WTC11 (cell line): ENCODE results near the gene ZFP36L2. TPM values are rescaled to one million over a fixed set of nuclear protein-coding genes. Genes with fewer than 3 reads are reported as not detected.

Experiments used
- ATAC-seq: fragments of 200-7000 bp; cut with Tn5 transposase; 2 replicates; pipeline ENCODE4 v1.10.0; 2021; ENCODE audit warnings: mild to moderate bottlenecking, moderate library complexity
- CTCF ChIA-PET: fragments of 300-600 bp; sonication (Branson Sonifier 250); formaldehyde crosslinking; loops from one replicate; lab custom pipeline; 2021; ENCODE audit warnings: antibody characterized with exemption; lab: Charles Lee
- POLR2A ChIA-PET: fragments of 350-600 bp; sonication (Branson Sonifier 250); formaldehyde crosslinking; loops from one replicate; lab custom pipeline; 2021; ENCODE audit warnings: antibody characterized with exemption; lab: Charles Lee
- DNase-seq: peaks from one replicate; pipeline ENCODE4 v3.0.0; 2021; ENCODE audit warnings: low spot score
- H3K27ac Mint-ChIP-seq: 2 replicates; pipeline ENCODE4 v1.8.0; 2021; ENCODE audit warnings: mixed read lengths
- H3K27me3 Mint-ChIP-seq: 2 replicates; pipeline ENCODE4 v1.8.0; 2021; ENCODE audit warnings: low read depth, mild to moderate bottlenecking, moderate library complexity, mixed read lengths
- H3K36me3 Mint-ChIP-seq: 2 replicates; pipeline ENCODE4 v1.8.0; 2021; ENCODE audit warnings: mixed read lengths
- H3K4me1 Mint-ChIP-seq: 2 replicates; pipeline ENCODE4 v1.8.0; 2022; ENCODE audit warnings: mixed read lengths
- H3K4me3 Mint-ChIP-seq: 2 replicates; pipeline ENCODE4 v1.8.0; 2021; ENCODE audit warnings: mild to moderate bottlenecking, moderate library complexity, mixed read lengths
- H3K9me3 Mint-ChIP-seq: 2 replicates; pipeline ENCODE4 v1.8.0; 2021; ENCODE audit warnings: mixed read lengths
- CBFB ChIP-seq: sonication (generic); formaldehyde crosslinking; IDR thresholded peaks from 2 replicates; pipeline ENCODE4 v1.8.1; 2022; ENCODE audit warnings: mild to moderate bottlenecking, low read depth, missing genetic modification reagents
- ELF4 ChIP-seq: sonication (generic); formaldehyde crosslinking; IDR thresholded peaks from 2 replicates; pipeline ENCODE4 v1.8.1; 2022; ENCODE audit warnings: low read depth, mild to moderate bottlenecking, moderate library complexity, missing genetic modification reagents
- FOXJ3 ChIP-seq: sonication (generic); formaldehyde crosslinking; IDR thresholded peaks from 2 replicates; pipeline ENCODE4 v1.9.0; 2021; ENCODE audit warnings: missing genetic modification reagents, mild to moderate bottlenecking, borderline replicate concordance
- GABPB1 ChIP-seq: sonication (generic); formaldehyde crosslinking; IDR thresholded peaks from 2 replicates; pipeline ENCODE4 v1.8.1; 2023; ENCODE audit warnings: mild to moderate bottlenecking, missing genetic modification reagents
- HMGA2 ChIP-seq: fragments of 250-450 bp; sonication (Bioruptor Pico); IDR thresholded peaks from 2 replicates; pipeline ENCODE4 v1.4.0; 2021; ENCODE audit warnings: mild to moderate bottlenecking, moderate library complexity
- IRF2 ChIP-seq: sonication (generic); formaldehyde crosslinking; IDR thresholded peaks from 2 replicates; pipeline ENCODE4 v1.8.0; 2022; ENCODE audit warnings: low read depth, missing genetic modification reagents, borderline replicate concordance
- KAT7 ChIP-seq: sonication (generic); formaldehyde crosslinking; IDR thresholded peaks from 2 replicates; pipeline ENCODE4 v1.8.1; 2023; ENCODE audit warnings: missing genetic modification reagents, mild to moderate bottlenecking, borderline replicate concordance
- MYBL2 ChIP-seq: sonication (generic); formaldehyde crosslinking; IDR thresholded peaks from 2 replicates; pipeline ENCODE4 v1.8.1; 2023; ENCODE audit warnings: mild to moderate bottlenecking, moderate library complexity, missing genetic modification reagents
- RORB ChIP-seq: fragments of 250-450 bp; sonication (Bioruptor Pico); IDR thresholded peaks from 2 replicates; pipeline ENCODE4 v1.9.0; 2021; ENCODE audit warnings: mild to moderate bottlenecking
- SP1 ChIP-seq: sonication (generic); formaldehyde crosslinking; conservative IDR thresholded peaks from 2 replicates; pipeline ENCODE4 v1.8.1; 2022; ENCODE audit warnings: missing genetic modification reagents
- TEAD4 ChIP-seq: sonication (generic); formaldehyde crosslinking; IDR thresholded peaks from 2 replicates; pipeline ENCODE4 v1.8.0; 2022; ENCODE audit warnings: mild to moderate bottlenecking, missing genetic modification reagents
- ZBTB21 ChIP-seq: sonication (generic); formaldehyde crosslinking; IDR thresholded peaks from 2 replicates; pipeline ENCODE4 v1.8.1; 2023; ENCODE audit warnings: mild to moderate bottlenecking, missing genetic modification reagents, borderline replicate concordance
- ZNF121 ChIP-seq: sonication (generic); formaldehyde crosslinking; IDR thresholded peaks from 2 replicates; pipeline ENCODE4 v1.8.0; 2023; ENCODE audit warnings: missing genetic modification reagents
- ZNF263 ChIP-seq: sonication (generic); formaldehyde crosslinking; IDR thresholded peaks from 2 replicates; pipeline ENCODE4 v1.8.1; 2022; ENCODE audit warnings: low read depth, mild to moderate bottlenecking, moderate library complexity, missing genetic modification reagents
- total RNA-seq: library from RNA; stranded (reverse); gene quantifications from 3 replicates; pipeline ENCODE4 v1.2.3, GENCODE V29; 2021
- TF ChIP-seq, protein P1 (sequence below): sonication (generic); formaldehyde crosslinking; IDR thresholded peaks from 2 replicates; pipeline ENCODE4 v1.8.0; 2022; ENCODE audit warnings: mild to moderate bottlenecking, missing genetic modification reagents
- TF ChIP-seq, protein P2 (sequence below): sonication (generic); formaldehyde crosslinking; conservative IDR thresholded peaks from 2 replicates; pipeline ENCODE4 v1.8.1; 2023; ENCODE audit warnings: mild to moderate bottlenecking, low read depth, missing genetic modification reagents, moderate library complexity
- TF ChIP-seq, protein P3 (sequence below): sonication (generic); formaldehyde crosslinking; IDR thresholded peaks from 2 replicates; pipeline ENCODE4 v1.8.1; 2022; ENCODE audit warnings: low read depth, missing genetic modification reagents, borderline replicate concordance
- TF ChIP-seq, protein P4 (sequence below): sonication (generic); formaldehyde crosslinking; IDR thresholded peaks from 2 replicates; pipeline ENCODE4 v1.8.1; 2022; ENCODE audit warnings: low read depth, mild to moderate bottlenecking, moderate library complexity, missing genetic modification reagents, borderline replicate concordance
- TF ChIP-seq, protein P5 (sequence below): fragments of 250-450 bp; sonication (Bioruptor Pico); IDR thresholded peaks from 2 replicates; pipeline ENCODE4 v1.9.0; 2021; ENCODE audit warnings: mild to moderate bottlenecking
- TF ChIP-seq, protein P6 (sequence below): sonication (generic); formaldehyde crosslinking; IDR thresholded peaks from 2 replicates; pipeline ENCODE4 v1.8.0; 2023; ENCODE audit warnings: missing genetic modification reagents

Gene ZFP36L2
- total RNA-seq, 1 experiment from 2014 or later, result 50.4 TPM

DNA sequence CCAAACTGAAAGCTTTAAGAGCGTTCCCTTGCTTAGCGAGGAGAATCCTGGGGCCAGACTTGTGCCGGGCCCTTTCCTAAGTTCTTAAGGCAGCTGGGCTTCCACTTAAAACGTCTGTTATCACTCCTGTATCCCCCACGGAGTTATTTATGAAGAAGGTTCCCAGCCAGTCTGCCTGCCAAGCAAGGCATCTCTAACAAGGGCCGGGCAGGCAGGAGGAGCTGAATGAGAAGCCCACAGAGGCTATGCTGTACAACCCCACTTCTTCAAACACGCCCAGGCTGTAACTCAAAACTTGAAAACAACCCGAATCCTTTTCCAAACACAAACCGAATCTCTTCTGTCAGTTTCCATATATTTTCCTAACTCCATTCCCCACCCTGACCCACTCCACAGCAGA lies 39.0 kb upstream of the ZFP36L2 start:
- Mint-ChIP-seq H3K4me1 (peaks cover 28% of the 10 kb centered on the region), H3K27me3 (no peaks in the 10 kb centered on the region), H3K4me3 (no peak overlapping the region), H3K36me3 (no peaks in the 10 kb centered on the region), H3K27ac (no peak overlapping the region), H3K9me3 (no peaks in the 10 kb centered on the region)
- ChIA-PET POLR2A (no interaction called here), CTCF (interaction anchor here (1.1 kb wide), 1 partner anchor 139 kb away, joined by 3 read pairs; no protein-coding TSS in a partner anchor)
- ATAC-seq (no peak), DNase-seq (no peak)
- TF ChIP-seq MYBL2 (CRISPR knock-in tag) (no peak), ZNF121 (CRISPR knock-in tag) (no peak), RORB (CRISPR knock-in tag) (no peak), ELF4 (CRISPR knock-in tag) (no peak), ZNF263 (CRISPR knock-in tag) (no peak), HMGA2 (no peak), GABPB1 (no peak), ZBTB21 (CRISPR knock-in tag) (no peak), SP1 (CRISPR knock-in tag) (no peak)
- TF ChIP-seq, protein P1, sequence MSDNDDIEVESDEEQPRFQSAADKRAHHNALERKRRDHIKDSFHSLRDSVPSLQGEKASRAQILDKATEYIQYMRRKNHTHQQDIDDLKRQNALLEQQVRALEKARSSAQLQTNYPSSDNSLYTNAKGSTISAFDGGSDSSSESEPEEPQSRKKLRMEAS (CRISPR knock-in tag), result no peak
- TF ChIP-seq, protein P2, sequence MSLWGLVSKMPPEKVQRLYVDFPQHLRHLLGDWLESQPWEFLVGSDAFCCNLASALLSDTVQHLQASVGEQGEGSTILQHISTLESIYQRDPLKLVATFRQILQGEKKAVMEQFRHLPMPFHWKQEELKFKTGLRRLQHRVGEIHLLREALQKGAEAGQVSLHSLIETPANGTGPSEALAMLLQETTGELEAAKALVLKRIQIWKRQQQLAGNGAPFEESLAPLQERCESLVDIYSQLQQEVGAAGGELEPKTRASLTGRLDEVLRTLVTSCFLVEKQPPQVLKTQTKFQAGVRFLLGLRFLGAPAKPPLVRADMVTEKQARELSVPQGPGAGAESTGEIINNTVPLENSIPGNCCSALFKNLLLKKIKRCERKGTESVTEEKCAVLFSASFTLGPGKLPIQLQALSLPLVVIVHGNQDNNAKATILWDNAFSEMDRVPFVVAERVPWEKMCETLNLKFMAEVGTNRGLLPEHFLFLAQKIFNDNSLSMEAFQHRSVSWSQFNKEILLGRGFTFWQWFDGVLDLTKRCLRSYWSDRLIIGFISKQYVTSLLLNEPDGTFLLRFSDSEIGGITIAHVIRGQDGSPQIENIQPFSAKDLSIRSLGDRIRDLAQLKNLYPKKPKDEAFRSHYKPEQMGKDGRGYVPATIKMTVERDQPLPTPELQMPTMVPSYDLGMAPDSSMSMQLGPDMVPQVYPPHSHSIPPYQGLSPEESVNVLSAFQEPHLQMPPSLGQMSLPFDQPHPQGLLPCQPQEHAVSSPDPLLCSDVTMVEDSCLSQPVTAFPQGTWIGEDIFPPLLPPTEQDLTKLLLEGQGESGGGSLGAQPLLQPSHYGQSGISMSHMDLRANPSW (CRISPR knock-in tag), result no peak
- TF ChIP-seq, protein P3, sequence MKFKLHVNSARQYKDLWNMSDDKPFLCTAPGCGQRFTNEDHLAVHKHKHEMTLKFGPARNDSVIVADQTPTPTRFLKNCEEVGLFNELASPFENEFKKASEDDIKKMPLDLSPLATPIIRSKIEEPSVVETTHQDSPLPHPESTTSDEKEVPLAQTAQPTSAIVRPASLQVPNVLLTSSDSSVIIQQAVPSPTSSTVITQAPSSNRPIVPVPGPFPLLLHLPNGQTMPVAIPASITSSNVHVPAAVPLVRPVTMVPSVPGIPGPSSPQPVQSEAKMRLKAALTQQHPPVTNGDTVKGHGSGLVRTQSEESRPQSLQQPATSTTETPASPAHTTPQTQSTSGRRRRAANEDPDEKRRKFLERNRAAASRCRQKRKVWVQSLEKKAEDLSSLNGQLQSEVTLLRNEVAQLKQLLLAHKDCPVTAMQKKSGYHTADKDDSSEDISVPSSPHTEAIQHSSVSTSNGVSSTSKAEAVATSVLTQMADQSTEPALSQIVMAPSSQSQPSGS (CRISPR knock-in tag), result no peak

DNA sequence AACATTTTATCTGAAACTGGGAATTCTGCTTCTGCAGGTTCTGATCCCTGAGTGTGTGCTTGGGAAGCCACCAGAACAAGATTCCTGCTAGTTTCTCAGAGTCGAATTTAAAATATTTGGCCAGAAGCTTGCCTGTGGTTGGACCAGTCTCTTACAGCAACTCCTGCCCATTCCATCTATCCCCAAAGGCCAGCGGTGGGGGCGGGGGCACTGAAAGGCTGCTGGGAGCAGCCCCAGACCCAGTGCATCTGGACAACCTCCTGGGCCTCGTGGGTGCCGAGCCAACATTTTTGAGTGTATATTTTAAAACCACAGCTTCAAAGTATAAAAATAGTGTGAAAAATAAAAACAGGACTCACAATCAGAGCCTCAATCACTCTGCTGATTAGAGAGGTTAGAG lies 38.6 kb upstream of the ZFP36L2 start:
- TF ChIP-seq IRF2 (CRISPR knock-in tag) (no peak), TEAD4 (CRISPR knock-in tag) (no peak), FOXJ3 (no peak), KAT7 (no peak), GABPB1 (no peak), CBFB (CRISPR knock-in tag) (no peak)
- TF ChIP-seq, protein P2 (CRISPR knock-in tag), result no peak
- TF ChIP-seq, protein P4, sequence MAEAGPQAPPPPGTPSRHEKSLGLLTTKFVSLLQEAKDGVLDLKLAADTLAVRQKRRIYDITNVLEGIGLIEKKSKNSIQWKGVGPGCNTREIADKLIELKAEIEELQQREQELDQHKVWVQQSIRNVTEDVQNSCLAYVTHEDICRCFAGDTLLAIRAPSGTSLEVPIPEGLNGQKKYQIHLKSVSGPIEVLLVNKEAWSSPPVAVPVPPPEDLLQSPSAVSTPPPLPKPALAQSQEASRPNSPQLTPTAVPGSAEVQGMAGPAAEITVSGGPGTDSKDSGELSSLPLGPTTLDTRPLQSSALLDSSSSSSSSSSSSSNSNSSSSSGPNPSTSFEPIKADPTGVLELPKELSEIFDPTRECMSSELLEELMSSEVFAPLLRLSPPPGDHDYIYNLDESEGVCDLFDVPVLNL (CRISPR knock-in tag), result no peak
- TF ChIP-seq, protein P5, sequence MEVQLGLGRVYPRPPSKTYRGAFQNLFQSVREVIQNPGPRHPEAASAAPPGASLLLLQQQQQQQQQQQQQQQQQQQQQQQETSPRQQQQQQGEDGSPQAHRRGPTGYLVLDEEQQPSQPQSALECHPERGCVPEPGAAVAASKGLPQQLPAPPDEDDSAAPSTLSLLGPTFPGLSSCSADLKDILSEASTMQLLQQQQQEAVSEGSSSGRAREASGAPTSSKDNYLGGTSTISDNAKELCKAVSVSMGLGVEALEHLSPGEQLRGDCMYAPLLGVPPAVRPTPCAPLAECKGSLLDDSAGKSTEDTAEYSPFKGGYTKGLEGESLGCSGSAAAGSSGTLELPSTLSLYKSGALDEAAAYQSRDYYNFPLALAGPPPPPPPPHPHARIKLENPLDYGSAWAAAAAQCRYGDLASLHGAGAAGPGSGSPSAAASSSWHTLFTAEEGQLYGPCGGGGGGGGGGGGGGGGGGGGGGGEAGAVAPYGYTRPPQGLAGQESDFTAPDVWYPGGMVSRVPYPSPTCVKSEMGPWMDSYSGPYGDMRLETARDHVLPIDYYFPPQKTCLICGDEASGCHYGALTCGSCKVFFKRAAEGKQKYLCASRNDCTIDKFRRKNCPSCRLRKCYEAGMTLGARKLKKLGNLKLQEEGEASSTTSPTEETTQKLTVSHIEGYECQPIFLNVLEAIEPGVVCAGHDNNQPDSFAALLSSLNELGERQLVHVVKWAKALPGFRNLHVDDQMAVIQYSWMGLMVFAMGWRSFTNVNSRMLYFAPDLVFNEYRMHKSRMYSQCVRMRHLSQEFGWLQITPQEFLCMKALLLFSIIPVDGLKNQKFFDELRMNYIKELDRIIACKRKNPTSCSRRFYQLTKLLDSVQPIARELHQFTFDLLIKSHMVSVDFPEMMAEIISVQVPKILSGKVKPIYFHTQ, result no peak
- TF ChIP-seq, protein P6, sequence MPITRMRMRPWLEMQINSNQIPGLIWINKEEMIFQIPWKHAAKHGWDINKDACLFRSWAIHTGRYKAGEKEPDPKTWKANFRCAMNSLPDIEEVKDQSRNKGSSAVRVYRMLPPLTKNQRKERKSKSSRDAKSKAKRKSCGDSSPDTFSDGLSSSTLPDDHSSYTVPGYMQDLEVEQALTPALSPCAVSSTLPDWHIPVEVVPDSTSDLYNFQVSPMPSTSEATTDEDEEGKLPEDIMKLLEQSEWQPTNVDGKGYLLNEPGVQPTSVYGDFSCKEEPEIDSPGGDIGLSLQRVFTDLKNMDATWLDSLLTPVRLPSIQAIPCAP (CRISPR knock-in tag), result no peak
- Mint-ChIP-seq H3K9me3 (no peaks in the 10 kb centered on the region), H3K36me3 (no peaks in the 10 kb centered on the region), H3K27ac (no peak overlapping the region), H3K27me3 (no peaks in the 10 kb centered on the region), H3K4me1 (peaks cover 28% of the 10 kb centered on the region), H3K4me3 (no peak overlapping the region)
- CTCF ChIA-PET, result no interaction called here
- DNase-seq (no peak), ATAC-seq (no peak)
- POLR2A ChIA-PET, result no interaction called here
